Measurements from ENCODE around the gene WWC1. TPM values are rescaled to one million over a fixed set of nuclear protein-coding genes. Genes with fewer than 3 reads are reported as not detected.

WWC1 gene
- total and polyA plus RNA-seq, 4 donors, result 48.4 to 77.0 (median 56.2) TPM

- no peaks in the 10 kb centered on the region for H3K27me3 ChIP-seq (ENCODE audit: control insufficient read depth in 3 of 3, insufficient read depth in 3 of 3, low read length in 2 of 3)
- H3K9ac ChIP-seq (ENCODE audit: insufficient read depth in 1 of 2, low read length in 2 of 2), result no peak overlapping the region
- no peak for DNase-seq
- peaks cover 0 to 21% (median 0%) of the 10 kb centered on the region in 5 donors for H3K4me1 ChIP-seq (ENCODE audit: control insufficient read depth in 5 of 5, insufficient read depth in 5 of 5, low read length in 5 of 5)
- no peak for ATAC-seq (ENCODE audit: insufficient read depth, low FRiP score)
- no peaks in the 10 kb centered on the region for H3K9me3 ChIP-seq (ENCODE audit: control insufficient read depth in 4 of 4, insufficient read depth in 3 of 4, low read length in 3 of 4)
- no peak for TF ChIP-seq CTCF (IDR thresholded peaks at IDR 0.05; ENCODE audit: control extremely low read depth, extremely low read depth)
- WGBS, 2 donors, result 77 to 84% methylated on average over 4 of the region's 4 CpGs
- H3K4me3 ChIP-seq, result no peak overlapping the region
- H3K27ac ChIP-seq (ENCODE audit: low read depth in 1 of 2, low read length in 1 of 2), result no peak overlapping the region
- H3K36me3 ChIP-seq (ENCODE audit: control insufficient read depth in 4 of 4, insufficient read depth in 4 of 4, low read length in 4 of 4), result peaks cover 0 to 4% (median 1%) of the 10 kb centered on the region in 4 donors
Observed at GRCh38 chr5:168400429-168401220, 109.2 kb downstream of the WWC1 start.

DNA sequence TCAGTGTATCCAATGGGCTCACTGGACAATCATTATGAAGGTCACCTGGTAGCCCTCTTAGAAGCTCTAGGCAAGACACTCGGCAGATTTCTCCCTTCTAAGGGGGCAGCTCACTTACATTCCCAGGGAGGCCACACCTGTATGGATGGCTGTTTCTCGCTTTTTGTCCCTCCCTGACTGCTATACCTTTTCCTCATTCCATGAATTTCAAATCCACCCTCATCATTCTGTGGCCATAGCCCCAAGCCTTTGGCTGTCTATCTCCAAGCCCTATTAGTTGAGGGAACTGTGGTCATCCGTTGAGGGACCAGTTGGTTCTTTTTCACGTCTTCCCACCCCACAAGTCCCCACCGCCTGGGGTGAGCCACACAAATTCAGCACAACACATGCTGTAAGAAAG, 109.8 kb downstream of the WWC1 start:
- ATAC-seq (ENCODE audit: insufficient read depth, low FRiP score) (no peak), DNase-seq (no peak)
- Histone ChIP-seq H3K9me3 (ENCODE audit: control insufficient read depth in 4 of 4, insufficient read depth in 3 of 4, low read length in 3 of 4) (no peaks in the 10 kb centered on the region), H3K27ac (ENCODE audit: low read depth in 1 of 2, low read length in 1 of 2) (no peak overlapping the region), H3K9ac (ENCODE audit: insufficient read depth in 1 of 2, low read length in 2 of 2) (no peak overlapping the region), H3K27me3 (ENCODE audit: control insufficient read depth in 3 of 3, insufficient read depth in 3 of 3, low read length in 2 of 3) (no peaks in the 10 kb centered on the region), H3K4me1 (ENCODE audit: control insufficient read depth in 5 of 5, insufficient read depth in 5 of 5, low read length in 5 of 5) (peaks cover 0 to 21% (median 0%) of the 10 kb centered on the region in 5 donors), H3K36me3 (ENCODE audit: control insufficient read depth in 4 of 4, insufficient read depth in 4 of 4, low read length in 4 of 4) (peaks cover 0 to 4% (median 1%) of the 10 kb centered on the region in 4 donors), H3K4me3 (no peak overlapping the region)
- WGBS, 2 donors, result 60 to 67% methylated on average over 5 of the region's 5 CpGs
- no peak for TF ChIP-seq CTCF (IDR thresholded peaks at IDR 0.05; ENCODE audit: control extremely low read depth, extremely low read depth)

DNA sequence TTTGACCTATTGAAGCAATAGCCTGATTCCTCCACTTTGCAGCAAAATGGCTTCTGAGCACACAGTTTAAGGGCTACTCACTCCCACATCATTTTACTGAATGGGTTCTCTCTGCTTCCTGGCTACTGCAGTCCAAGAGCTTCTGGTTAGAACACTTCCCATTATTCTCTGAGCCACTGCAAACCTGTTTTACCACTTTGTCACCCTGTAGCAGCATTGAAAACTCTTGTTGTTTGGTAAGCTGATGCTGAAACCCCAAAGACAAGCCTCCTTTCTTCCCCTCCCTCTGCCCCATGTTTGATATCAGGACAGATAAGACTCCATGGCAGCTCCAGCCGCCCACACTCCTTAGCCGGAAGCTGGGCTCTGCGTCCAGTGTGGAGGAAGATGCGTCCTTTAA, 110.4 kb downstream of the WWC1 start:
- Histone ChIP-seq H3K9me3 (ENCODE audit: control insufficient read depth in 4 of 4, insufficient read depth in 3 of 4, low read length in 3 of 4) (no peaks in the 10 kb centered on the region), H3K4me3 (no peak overlapping the region), H3K36me3 (ENCODE audit: control insufficient read depth in 4 of 4, insufficient read depth in 4 of 4, low read length in 4 of 4) (peaks cover 0 to 4% (median 1%) of the 10 kb centered on the region in 4 donors), H3K27ac (ENCODE audit: low read depth in 1 of 2, low read length in 1 of 2) (peak overlapping the region in 1 of 2 donors; percentile 43), H3K27me3 (ENCODE audit: control insufficient read depth in 3 of 3, insufficient read depth in 3 of 3, low read length in 2 of 3) (no peaks in the 10 kb centered on the region), H3K9ac (ENCODE audit: insufficient read depth in 1 of 2, low read length in 2 of 2) (no peak overlapping the region), H3K4me1 (ENCODE audit: control insufficient read depth in 5 of 5, insufficient read depth in 5 of 5, low read length in 5 of 5) (peaks cover 0 to 21% (median 0%) of the 10 kb centered on the region in 5 donors)
- TF ChIP-seq CTCF (IDR thresholded peaks at IDR 0.05; ENCODE audit: control extremely low read depth, extremely low read depth), result no peak
- DNase-seq (peak; percentile 53 to 85 (median 68)), ATAC-seq (ENCODE audit: insufficient read depth, low FRiP score) (peak; percentile 70)
- 71 to 85% methylated on average over 4 of the region's 4 CpGs for WGBS, 2 donors
